ENCODE data around the gene MAD1L1.

DNA sequence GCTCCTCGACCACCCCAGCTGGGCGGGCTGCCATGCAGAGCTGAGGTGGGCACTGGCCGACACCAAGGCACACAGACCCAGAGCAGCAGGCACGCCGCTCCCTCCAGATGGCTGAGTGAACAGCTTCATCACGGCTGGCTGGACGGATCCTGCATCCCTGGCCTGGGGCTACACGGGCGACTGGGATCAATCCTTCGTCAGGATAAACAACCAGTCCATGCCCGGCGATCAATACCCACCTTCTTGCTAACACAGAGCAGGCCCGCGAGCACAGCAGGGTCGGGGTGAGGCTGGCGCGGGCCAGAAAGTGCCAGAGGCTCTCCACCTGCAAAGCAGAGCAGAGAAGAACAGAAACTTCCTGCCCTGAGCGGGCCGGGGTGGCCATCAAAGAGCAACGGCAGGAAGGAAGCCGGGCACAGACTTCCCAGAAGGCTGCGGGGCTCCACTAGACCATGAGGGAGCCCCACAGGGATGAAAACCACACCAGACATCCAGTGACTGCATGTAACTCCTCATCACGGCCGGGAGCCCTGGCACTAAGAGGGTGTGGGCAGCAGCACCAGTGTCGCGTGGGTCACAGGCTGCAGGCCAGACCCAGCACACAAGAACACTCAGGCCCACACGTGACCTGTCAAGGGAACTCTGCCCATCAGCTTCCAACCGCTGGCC lies 166.4 kb downstream of the MAD1L1 start:
- TF ChIP-seq, protein P1, sequence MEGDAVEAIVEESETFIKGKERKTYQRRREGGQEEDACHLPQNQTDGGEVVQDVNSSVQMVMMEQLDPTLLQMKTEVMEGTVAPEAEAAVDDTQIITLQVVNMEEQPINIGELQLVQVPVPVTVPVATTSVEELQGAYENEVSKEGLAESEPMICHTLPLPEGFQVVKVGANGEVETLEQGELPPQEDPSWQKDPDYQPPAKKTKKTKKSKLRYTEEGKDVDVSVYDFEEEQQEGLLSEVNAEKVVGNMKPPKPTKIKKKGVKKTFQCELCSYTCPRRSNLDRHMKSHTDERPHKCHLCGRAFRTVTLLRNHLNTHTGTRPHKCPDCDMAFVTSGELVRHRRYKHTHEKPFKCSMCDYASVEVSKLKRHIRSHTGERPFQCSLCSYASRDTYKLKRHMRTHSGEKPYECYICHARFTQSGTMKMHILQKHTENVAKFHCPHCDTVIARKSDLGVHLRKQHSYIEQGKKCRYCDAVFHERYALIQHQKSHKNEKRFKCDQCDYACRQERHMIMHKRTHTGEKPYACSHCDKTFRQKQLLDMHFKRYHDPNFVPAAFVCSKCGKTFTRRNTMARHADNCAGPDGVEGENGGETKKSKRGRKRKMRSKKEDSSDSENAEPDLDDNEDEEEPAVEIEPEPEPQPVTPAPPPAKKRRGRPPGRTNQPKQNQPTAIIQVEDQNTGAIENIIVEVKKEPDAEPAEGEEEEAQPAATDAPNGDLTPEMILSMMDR (conservative IDR thresholded peaks at IDR 0.05; ENCODE audit: low read depth, low read length): no peak
- no peak for TF ChIP-seq POLR2A (IDR thresholded peaks at IDR 0.05; ENCODE audit: low read depth, low read length)
- TF ChIP-seq CEBPB (IDR thresholded peaks at IDR 0.05; ENCODE audit: low read depth, low read length): no peak
- TF ChIP-seq RAD21 (IDR thresholded peaks at IDR 0.05; ENCODE audit: low read length): no peak
- no peak for TF ChIP-seq SMC3 (IDR thresholded peaks at IDR 0.05; ENCODE audit: low read depth, low read length)
- TF ChIP-seq, protein P2, sequence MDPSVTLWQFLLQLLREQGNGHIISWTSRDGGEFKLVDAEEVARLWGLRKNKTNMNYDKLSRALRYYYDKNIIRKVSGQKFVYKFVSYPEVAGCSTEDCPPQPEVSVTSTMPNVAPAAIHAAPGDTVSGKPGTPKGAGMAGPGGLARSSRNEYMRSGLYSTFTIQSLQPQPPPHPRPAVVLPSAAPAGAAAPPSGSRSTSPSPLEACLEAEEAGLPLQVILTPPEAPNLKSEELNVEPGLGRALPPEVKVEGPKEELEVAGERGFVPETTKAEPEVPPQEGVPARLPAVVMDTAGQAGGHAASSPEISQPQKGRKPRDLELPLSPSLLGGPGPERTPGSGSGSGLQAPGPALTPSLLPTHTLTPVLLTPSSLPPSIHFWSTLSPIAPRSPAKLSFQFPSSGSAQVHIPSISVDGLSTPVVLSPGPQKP (IDR thresholded peaks at IDR 0.05; ENCODE audit: borderline replicate concordance, low read depth, low read length): no peak
- no peak for TF ChIP-seq NFE2L2 (IDR thresholded peaks at IDR 0.05; ENCODE audit: low read depth, low read length)
- TF ChIP-seq MAZ (IDR thresholded peaks at IDR 0.05; ENCODE audit: borderline replicate concordance, low read depth, low read length): no peak
- no peak for TF ChIP-seq FOS (IDR thresholded peaks at IDR 0.05; ENCODE audit: low read depth, low read length)
- TF ChIP-seq RFX5 (IDR thresholded peaks at IDR 0.05; ENCODE audit: low read depth, low read length): no peak
- TF ChIP-seq MXI1 (IDR thresholded peaks at IDR 0.05; ENCODE audit: borderline replicate concordance, low read depth, low read length): no peak
- TF ChIP-seq, protein P3, sequence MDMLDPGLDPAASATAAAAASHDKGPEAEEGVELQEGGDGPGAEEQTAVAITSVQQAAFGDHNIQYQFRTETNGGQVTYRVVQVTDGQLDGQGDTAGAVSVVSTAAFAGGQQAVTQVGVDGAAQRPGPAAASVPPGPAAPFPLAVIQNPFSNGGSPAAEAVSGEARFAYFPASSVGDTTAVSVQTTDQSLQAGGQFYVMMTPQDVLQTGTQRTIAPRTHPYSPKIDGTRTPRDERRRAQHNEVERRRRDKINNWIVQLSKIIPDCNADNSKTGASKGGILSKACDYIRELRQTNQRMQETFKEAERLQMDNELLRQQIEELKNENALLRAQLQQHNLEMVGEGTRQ (IDR thresholded peaks at IDR 0.05; ENCODE audit: low read depth, low read length): no peak
